DLD1 (cell line): Measurements from ENCODE around the gene INSIG2.
"Not testable (repeated sequence)": the region's sequence is repeated elsewhere in the genome, so short reads cannot be mapped to it uniquely, and the experiment has no call there.

Source experiments
- in situ Hi-C: cut with HindIII; loops from 2 replicates; pipeline ENCODE4 v1.10.0; 2017; ENCODE audit warnings: low sequenced_read_pairs

INSIG2 gene

GRCh38 chr2:118058951-118059350 lies 29.3 kb upstream of the INSIG2 start:
- in situ Hi-C loops: no loop called here

DNA sequence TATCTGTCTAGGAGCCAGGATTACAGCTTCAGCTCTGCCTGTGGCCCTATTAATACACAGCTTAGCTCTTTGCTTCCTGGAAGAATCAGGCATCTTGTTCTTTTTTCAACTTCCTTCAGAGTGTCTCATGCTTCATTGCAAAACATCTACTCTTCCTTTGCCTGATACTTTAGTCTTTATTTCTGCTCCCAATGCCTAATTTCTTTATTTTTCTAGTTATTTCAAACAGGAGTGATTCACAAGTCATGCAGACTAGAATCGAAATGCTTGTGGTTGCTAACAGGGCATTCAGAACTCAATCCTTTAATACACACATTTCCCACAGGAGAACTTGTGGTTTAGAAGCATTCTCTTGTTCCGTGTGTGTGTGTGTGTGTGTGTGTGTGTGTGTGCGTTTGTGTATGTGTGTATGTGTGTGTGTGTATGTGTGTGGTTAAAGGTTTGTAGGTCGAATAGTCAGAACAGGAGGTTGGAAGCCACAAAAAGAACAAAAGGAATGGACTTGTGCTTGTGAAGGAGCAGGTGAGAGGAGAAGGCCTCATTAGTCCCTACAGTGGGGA lies 28.3 kb upstream of the INSIG2 start:
- in situ Hi-C loops: no loop called here

DNA sequence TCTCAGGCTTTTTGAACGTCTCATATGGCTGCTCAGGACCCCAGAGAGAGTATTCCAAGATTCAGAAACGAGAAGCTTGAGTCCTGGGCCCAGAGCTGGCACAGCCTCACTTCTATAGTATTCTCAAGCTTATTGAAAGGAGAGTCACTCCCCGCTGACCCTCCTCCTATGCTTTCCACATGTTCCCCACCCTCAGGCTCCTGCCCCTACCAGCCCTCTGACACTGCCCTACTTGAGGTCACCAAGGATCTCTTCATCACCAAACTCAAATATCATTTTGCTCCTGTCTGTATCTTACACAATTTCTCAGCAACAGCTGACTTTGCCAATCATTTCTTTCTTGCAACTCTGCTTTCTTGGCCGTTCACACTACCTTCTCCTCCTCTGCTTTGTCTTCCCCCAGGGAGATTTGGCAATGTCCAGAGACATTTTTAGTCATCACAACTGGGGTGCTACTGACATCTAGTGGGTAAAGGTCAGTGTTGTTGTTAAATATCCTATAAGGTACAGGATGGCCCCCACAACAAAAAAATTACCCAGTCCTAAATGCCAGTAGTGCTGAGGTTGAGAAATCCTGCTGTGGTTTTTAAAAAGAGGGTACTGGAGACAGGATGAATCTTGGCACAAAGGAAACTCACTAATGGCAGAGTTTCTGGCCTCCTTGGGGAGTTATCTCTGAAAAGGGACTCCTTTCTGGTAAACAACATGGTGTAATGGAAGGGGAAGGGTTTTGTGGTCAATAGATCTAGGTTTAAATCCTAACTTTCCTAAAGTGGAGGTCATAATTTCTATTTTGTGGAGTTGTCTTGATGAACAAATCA lies 26.9 kb upstream of the INSIG2 start:
- in situ Hi-C loops: no loop called here

- in situ Hi-C loops: no loop called here
Measured at GRCh38 chr2:118062048-118062447, 26.2 kb upstream of the INSIG2 start.

- in situ Hi-C loops: no loop called here
Measured at GRCh38 chr2:118062669-118063068, 25.6 kb upstream of the INSIG2 start.

- in situ Hi-C loops: no loop called here
Measured at GRCh38 chr2:118065015-118065706, 23.1 kb upstream of the INSIG2 start.

DNA sequence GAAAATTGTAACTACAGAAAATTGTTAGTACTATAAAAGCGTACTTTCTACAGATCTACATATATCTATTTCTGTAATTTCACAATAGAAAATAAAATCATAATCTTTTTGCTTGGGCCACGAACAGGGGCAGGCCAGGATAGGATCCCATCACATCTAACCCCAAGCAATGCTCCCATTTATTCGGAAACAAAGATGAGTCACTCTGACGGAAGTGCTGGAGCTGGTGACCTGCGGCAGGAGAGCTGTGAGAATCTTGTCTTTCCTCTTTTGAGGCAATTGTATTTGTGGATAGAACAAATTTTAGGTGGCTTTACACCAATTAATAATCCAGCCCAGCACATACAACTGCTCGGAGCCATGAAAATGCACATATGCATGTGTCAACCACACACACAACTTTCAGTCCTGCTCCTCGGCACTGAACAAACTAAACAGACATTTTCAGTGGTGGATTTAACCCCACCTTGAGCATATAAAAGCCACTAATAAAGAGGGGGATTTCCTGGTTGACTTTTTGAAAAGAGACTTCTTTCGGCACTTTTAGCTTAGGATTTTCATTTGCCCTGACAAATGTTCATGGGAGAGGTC lies 22.3 kb upstream of the INSIG2 start:
- in situ Hi-C loops: no loop called here

DNA sequence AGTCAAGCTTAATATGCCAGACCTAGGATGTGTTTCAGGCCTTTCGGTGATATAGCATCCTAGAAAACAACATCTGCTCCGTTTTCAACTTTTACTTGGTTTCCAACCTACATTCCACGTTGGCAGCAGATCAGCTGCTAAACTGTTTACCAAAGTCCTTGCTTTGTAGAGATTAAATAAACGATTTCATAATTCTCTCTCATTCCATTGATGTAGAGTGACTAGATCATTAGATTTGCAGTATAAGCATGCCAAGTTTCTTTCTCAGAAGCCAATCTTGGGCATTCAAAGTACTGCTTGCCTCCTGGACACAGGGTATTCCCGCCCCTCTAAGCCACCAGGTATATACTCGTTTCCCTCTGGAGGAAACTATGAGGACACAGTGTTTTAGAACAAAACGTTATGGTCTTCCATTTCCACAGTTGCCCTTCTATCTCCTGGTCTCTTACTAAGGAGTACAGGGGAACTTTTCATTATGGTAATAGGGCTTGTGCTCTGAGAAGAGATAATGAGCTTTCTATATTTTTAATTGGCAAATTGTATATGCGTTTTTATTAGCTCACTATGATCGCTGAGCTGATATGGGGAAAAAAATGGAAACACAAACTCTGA lies 10.5 kb upstream of the INSIG2 start:
- in situ Hi-C loops: no loop called here

GRCh38 chr2:118078734-118079133 lies 9.5 kb upstream of the INSIG2 start:
- in situ Hi-C loops: no loop called here

- in situ Hi-C loops: no loop called here
Measured at GRCh38 chr2:118084491-118085089, 3.7 kb upstream of the INSIG2 start.

DNA sequence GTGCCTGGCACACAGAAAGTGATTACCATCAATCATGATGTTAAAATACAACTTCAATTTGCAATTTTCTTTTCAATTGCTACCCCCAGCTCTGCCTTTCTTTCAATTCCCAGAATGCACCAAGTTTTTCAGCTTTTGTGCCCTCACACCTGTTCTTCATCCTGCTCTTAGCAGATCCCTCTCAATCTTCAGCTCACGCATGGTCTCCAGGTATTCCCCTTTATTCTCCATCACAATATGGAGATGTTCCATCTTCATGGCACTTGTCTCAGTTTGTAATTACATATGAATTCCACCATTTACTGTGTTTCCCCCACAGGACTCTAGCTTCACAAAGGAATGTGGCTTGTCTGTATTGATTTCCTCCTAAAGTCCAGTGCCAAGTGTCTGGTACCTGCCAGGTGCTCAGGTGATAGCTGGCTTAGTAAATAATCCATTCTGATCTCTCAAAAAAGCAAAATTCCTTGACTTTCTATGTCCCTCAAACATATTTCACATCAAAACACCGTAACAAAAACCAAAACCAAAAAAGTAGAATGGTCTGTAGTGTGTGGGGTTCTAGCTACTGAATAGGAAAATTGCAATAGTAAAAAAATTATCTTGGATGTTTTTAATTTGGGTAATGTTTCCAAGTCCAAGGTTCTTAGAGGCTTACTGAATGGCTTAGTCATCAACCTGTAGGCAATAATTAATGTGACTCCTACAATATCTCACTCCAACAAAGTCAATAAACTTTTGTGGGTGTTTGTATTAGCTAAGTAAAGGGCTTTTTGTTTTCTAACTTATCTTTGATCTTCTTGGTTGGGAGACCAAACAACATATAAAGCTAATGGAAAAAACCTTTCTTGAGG lies 2.9 kb upstream of the INSIG2 start:
- in situ Hi-C loops: no loop called here

DNA sequence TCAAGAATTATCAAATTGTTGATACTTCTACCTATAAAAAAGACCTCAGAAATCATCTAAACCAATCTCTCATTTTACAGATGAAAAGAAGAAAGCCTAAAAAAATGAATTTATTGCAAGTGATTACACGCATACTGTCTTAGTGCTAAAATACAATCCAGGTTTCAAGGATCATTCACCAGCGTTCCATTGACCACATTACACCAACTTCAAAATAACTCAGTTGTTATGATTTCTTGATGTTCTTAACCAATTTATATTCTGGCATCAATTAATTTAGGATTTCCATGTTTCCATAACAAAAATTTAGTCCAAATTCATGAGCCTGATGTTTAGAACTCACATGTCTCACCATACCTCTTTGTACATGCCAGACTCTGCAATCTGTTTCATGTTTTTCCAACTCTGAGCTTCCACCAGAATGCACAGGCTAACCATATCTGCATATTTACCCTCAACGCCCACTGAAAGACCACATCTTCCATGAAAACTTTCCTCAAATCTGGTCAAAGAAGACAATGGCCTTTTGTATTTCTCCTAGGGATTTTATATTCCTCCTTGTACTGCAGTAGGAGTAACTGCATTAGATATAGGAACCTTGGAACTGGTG lies 2.1 kb upstream of the INSIG2 start:
- in situ Hi-C loops: no loop called here

- in situ Hi-C loops: no loop called here
Measured at GRCh38 chr2:118089139-118089800, 999 bp downstream of the INSIG2 start.

GRCh38 chr2:118090387-118091139 lies 2.3 kb downstream of the INSIG2 start:
- in situ Hi-C loops: no loop called here

- in situ Hi-C loops: no loop called here
Measured at GRCh38 chr2:118091140-118091478, 2.8 kb downstream of the INSIG2 start.

DNA sequence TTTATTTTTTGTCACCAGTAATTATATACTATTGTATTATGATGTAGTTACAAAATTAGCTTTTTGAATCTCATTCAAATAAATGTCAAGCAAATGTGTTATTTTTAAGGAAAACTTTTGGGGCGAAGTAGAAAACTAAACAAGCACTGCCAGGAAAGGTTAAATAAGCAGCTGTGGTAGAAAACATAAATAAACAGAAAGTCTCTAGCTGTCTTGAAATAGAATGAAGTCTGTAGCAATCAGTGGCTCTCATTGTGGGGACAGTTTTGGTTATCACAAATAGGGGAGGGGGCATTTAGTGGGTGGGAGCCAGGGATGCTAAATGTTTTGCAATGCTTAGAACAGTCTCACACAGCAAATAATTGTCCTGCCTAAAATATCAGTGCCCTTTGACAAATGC lies 3.4 kb downstream of the INSIG2 start:
- in situ Hi-C loops: no loop called here

GRCh38 chr2:118094102-118094501 lies 5.8 kb downstream of the INSIG2 start:
- in situ Hi-C loops: not testable (repeated sequence)

DNA sequence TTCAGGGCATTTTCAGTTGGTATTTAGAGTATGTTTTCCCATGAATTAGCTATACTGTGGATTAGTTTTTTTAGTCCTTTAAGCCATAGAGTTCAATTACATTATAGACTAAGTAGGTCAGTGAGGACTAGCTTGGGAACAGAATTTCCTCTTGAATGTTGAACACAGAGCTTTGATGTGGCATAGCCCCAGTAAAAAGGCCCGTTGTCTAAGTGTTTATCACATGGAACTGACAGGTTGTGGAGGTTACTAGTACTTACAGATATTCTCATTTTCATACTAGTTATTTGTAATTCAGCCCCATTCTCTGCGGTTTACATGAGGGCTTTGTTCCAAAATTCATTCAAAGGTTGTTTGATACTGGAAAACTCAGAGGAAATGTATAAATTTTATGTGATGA lies 6.2 kb downstream of the INSIG2 start:
- in situ Hi-C loops: no loop called here
